ENCODE data around the gene LCP1.

GRCh38 chr13:46152627-46153328 lies 29.2 kb downstream of the LCP1 start:
- TF ChIP-seq, protein P1, sequence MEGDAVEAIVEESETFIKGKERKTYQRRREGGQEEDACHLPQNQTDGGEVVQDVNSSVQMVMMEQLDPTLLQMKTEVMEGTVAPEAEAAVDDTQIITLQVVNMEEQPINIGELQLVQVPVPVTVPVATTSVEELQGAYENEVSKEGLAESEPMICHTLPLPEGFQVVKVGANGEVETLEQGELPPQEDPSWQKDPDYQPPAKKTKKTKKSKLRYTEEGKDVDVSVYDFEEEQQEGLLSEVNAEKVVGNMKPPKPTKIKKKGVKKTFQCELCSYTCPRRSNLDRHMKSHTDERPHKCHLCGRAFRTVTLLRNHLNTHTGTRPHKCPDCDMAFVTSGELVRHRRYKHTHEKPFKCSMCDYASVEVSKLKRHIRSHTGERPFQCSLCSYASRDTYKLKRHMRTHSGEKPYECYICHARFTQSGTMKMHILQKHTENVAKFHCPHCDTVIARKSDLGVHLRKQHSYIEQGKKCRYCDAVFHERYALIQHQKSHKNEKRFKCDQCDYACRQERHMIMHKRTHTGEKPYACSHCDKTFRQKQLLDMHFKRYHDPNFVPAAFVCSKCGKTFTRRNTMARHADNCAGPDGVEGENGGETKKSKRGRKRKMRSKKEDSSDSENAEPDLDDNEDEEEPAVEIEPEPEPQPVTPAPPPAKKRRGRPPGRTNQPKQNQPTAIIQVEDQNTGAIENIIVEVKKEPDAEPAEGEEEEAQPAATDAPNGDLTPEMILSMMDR (optimal IDR thresholded peaks at IDR 0.05 in 1 of 3, IDR thresholded peaks at IDR 0.05 in 1 of 3, conservative IDR thresholded peaks at IDR 0.05 in 1 of 3; ENCODE audit: extremely low read depth in 1 of 3, insufficient read depth in 2 of 3, low read length in 3 of 3), result no peak
- TF ChIP-seq EZH2 (IDR thresholded peaks at IDR 0.05; ENCODE audit: low read length), result no peak
